ENCODE data around the gene LAMA2. TPM values are rescaled to one million over a fixed set of nuclear protein-coding genes. Genes with fewer than 3 reads are reported as not detected.

The LAMA2 gene
- total RNA-seq, 1 donor from 2014 or later, result 0.45 TPM

GRCh38 chr6:128899341-128900050 lies 16.6 kb downstream of the LAMA2 start:
- DNase-seq (ENCODE audit: low read depth), result peak; percentile 9

- DNase-seq (ENCODE audit: low read depth), result no peak
These were observed 20.8 kb downstream of the LAMA2 start for GRCh38 chr6:128903715-128904114.

GRCh38 chr6:128914051-128914450 lies 31.1 kb downstream of the LAMA2 start:
- DNase-seq (ENCODE audit: low read depth), result no peak

- no peak for DNase-seq (ENCODE audit: low read depth)
These were observed 35.9 kb downstream of the LAMA2 start for GRCh38 chr6:128918886-128919285.

DNA sequence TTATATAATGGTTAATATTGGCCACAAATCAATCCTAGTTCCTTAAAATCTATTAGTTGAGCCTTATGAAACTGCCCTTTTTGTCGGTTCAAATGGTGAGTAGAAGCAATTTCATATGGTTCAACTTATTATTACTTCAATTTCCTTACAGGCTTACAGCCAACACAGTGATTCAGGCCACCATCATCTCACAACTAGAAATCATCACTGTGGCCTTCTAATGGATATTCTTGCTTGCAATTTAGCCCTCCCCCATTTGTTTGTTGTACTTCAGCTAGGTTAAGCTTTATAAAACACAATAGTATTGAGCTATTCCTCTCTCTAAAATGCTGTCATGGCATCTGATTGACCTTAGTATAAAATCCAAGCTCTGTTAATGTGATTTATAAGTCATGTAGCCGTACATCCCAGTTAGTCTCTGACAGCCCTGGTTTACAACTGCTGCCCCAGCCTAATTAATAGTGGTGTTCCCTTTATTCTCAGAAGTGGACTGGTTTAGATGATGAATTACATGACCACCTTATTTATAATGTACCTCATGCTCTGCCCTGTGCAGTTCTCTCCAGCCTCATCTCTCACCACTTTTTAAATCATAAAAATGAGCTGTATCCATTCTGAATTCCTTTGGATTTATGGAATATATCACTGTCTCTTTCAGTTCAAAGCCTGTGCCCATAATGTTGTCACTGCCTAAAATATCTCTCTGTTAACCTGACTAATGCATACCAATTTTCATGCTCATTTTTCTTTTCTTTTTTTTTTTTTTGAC lies 36.7 kb downstream of the LAMA2 start:
- DNase-seq (ENCODE audit: low read depth), result no peak

- peak; percentile 18 for DNase-seq (ENCODE audit: low read depth)
These were observed 42.8 kb downstream of the LAMA2 start for GRCh38 chr6:128925765-128926164.

DNA sequence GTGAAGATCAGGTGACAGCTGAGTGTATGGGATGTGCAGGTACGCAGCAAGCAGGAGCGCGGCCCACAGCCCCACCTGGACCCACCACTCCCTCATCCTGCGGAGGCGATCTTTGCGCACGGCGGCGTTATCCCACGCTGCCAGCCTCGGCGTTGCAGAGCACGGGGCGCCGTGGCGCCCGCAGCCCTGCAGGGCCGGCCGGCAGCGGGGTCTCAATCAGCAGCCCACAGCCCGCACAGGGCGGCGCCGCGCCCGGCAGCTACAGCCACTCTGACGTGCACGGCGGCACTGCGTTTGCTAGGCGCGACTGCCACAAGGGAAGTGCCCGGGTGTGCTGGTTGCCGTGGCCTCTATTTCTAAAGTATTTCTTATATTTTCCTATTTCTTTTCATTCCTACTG lies 46.9 kb downstream of the LAMA2 start:
- no peak for DNase-seq (ENCODE audit: low read depth)

DNA sequence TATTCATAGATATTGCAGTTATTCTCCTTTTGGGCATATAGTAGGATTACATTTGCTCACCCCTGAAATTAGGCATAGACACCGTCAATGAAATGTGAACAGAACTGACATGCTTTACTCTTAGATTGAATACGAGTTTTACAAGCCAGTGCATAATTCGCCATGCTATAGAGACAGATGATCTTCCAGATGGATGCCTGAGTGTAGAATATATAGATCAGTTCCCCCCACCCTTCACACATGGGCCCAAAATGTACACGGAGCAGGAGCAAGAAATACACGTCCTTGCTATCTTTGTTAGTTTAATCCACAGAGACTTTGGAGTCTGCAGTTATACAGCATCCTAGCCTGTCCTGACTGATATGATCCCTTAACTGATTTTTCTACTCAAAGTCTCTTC lies 47.4 kb downstream of the LAMA2 start:
- no peak for DNase-seq (ENCODE audit: low read depth)

DNA sequence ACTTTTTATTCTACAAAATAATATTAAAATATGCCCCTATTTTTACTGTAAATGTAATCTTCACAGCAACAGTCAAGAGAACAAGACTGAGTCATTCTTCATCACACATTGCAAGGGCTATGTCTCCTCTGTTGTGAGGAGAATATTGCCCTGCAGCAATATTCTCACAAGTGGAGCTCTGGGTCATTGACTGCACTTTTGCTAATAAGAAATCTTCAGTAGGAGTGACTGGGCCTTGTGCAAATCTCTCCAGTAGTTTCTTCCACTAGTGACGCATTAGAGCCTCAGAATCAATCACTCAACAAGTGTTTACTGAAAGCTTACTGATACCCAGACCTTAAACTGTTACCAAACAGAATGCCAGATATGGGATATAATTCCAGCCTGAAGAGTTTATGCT lies 49.1 kb downstream of the LAMA2 start:
- DNase-seq (ENCODE audit: low read depth), result peak; percentile 86

DNA sequence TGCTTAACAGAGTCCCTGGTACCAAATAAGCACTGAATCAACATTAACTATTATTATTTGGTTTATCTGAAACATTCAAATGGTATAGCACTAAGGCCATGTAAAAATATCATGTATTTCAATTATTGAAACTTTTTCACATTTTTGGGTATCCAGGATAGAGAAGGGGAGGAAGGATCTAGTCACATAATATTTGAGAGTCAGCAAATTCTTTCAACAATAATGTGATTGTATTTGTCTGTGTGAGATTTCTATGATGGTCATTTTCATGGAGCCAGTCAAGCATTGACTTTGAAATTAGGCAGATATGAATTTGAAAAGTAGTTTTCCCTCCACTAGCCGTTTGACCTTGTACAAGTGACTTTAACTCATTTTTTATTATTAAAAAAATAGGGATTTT lies 67.9 kb downstream of the LAMA2 start:
- DNase-seq (ENCODE audit: low read depth), result no peak

DNA sequence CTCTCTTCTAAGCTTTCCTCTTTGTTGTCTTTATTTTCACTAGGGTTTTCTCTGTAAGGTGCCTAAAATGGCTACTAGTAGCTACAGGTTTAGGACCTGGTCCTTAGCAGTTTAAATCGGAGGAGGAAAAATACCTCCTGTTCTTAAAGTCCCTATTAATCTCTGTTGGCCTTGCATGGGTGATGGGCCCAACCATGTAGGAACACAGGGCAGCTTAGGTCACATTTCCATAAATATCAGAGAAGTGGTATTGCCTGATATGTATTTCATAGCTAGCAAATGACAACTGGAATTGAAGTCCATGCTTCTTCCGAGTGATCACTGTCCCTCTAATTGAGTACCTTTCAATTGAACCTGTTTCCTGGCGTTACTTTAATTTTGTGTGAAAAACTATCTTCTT lies 70.0 kb downstream of the LAMA2 start:
- DNase-seq (ENCODE audit: low read depth), result no peak

DNA sequence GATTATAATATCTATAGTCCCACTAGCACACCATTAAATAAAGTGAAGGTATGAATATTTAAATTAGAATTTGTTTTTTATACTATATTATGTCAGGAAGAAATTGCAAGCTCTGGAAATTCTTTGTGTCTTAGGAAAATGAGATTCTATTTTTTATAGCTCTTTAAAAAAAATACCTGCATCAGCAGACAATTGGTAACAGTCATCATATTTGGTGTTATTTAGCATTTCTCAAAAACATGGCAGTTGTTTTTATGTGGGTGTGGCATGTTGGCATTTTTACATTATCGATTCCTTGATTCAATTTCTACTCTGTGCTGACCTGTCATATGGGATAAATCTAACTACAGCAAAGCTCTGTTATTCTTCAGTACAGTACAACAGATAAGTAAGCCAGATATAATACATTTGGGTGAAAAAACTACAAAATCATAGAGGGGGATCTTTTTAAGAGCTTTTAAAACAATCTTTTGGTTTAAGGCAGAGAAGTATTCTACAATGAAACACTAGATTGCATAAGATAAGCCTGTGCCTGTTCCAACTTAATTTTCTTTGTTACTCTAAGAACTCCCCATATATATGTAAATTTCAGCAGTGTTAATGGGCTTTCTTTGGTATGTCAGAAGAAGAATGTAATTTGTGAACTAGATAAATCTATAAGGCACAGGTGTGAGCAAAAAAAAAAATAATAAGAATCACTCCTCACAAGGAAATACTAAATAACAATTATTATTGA lies 71.5 kb downstream of the LAMA2 start:
- DNase-seq (ENCODE audit: low read depth), result no peak

DNA sequence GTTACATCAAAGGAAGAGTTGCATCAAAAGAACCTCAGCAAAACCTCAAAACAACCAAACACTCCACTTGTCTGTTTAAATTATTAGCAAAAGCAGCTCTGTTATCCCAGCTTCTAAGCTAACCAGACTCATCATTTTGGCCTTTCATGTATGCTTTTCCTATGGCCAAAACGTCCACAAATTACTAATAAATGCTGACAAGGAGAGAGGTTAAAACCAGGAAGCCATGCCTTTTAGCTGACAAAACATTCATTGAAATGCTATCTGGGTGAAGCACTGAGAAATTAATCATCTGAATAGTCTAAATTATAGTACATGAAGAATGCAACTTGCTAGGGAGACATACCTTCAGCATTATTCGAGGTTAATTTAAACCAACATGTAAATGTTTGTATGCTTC lies 80.6 kb downstream of the LAMA2 start:
- peak; percentile 4 for DNase-seq (ENCODE audit: low read depth)

DNA sequence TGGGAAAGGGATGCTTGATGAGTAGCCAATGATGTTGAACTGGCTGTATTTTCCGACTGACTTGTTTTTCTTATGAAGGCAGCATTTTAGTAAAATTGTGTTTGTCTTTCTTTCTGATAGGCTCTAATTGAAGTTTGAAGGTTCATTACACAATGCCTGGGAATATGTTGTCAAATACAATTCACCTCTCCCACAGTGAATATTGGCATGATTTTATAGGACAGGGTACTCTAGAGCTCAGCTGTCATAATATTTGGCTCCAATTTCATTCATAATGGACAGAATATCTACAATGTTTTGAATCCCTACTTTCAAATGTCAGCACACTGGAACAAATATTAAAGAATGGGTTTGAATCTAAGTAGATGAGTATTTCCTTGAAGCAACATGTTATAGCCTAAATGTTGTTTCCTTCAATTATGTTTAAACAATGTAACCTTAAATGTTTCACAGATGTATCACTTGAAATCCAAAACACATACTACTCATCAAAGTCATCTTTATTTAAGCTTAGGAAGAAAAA lies 81.4 kb downstream of the LAMA2 start:
- DNase-seq (ENCODE audit: low read depth), result no peak

GRCh38 chr6:128964771-128965170 lies 81.8 kb downstream of the LAMA2 start:
- no peak for DNase-seq (ENCODE audit: low read depth)

GRCh38 chr6:128966934-128967333 lies 84.0 kb downstream of the LAMA2 start:
- DNase-seq (ENCODE audit: low read depth), result no peak

- no peak for DNase-seq (ENCODE audit: low read depth)
These were observed 96.1 kb downstream of the LAMA2 start for GRCh38 chr6:128979071-128979470.

DNA sequence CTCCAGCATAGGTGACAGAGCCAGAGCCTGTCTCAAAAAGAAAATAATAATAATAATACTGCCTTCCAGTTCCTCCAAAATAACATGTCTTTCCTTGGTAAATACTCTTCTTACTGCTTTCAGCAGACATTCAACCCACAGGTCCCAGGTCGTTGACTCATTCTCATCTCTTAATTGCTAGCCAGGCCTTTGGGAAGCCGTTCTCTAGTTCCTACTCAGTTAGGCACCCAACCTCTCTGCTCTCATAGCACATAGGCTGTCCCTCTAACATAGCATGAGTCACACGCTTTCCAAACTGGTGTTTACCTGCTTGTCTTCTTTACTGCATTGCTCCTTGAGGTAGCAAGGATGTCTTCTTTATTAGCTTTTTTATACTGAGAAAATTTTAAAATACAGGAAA lies 98.8 kb downstream of the LAMA2 start:
- DNase-seq (ENCODE audit: low read depth), result peak; percentile 6

DNA sequence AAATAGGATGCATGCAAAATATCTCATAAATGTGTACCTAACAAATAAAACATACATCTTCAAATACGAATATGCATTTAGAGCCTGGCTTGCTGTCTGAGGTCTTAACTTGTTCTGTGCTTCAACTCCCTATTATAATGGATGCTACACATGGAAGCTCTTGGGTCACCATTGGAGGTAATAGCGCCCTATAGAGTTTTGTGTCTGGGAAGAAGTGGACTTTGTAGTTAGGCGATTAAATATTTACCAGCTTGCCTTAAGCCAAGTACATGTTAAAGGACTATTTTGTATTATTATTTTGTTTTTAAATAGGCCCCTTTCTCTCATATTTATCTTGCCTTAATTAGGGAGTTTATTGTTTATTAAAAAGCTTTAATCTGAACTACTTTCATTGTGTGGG lies 107.4 kb downstream of the LAMA2 start:
- DNase-seq (ENCODE audit: low read depth), result peak; percentile 1

DNA sequence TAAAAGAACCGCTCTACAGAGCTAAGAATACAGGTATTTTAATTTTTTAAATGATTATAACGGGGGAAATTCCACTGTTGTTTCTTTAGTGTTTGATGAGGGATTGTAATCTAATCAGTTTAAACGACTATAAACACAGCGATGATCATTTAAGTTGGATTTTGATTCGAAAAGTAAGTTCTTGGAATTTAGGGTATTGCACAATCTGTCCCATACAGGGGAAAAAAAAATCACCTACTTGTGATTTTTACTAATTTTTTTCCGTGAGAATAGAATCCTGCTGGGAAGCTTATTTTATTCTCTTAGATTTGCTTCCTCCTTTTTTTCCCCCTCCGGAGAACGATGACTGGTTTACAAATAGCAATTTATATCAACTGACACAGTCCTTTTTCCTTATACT lies 108.0 kb downstream of the LAMA2 start:
- no peak for DNase-seq (ENCODE audit: low read depth)

GRCh38 chr6:128993166-128993565 lies 110.2 kb downstream of the LAMA2 start:
- no peak for DNase-seq (ENCODE audit: low read depth)

GRCh38 chr6:128997880-128998279 lies 114.9 kb downstream of the LAMA2 start:
- no peak for DNase-seq (ENCODE audit: low read depth)
